Activated CD4-positive, alpha-beta T cell treated with anti-CD3 and anti-CD28 coated beads, Interleukin-2, amount 10 ng/mL, durations not matched to agents 24 days and 14 days (primary cell): ENCODE data around the gene OR51F1. TPM values are rescaled to one million over a fixed set of nuclear protein-coding genes. Genes with fewer than 3 reads are reported as not detected.
"Not testable (repeated sequence)": the region's sequence is repeated elsewhere in the genome, so short reads cannot be mapped to it uniquely, and the experiment has no call there.

Experiments
- DNase-seq: peaks from one replicate; pipeline ENCODE4 v3.0.0; 2022
- H3K27ac Mint-ChIP-seq: one replicate; pipeline ENCODE4 v1.8.0; 2022; ENCODE audit warnings: mild to moderate bottlenecking, mixed read lengths
- H3K27me3 Mint-ChIP-seq: one replicate; pipeline ENCODE4 v1.8.0; 2022; ENCODE audit warnings: mixed read lengths
- H3K36me3 Mint-ChIP-seq: one replicate; pipeline ENCODE4 v1.8.0; 2022; ENCODE audit warnings: low read depth, mild to moderate bottlenecking, mixed read lengths
- H3K4me1 Mint-ChIP-seq: one replicate; pipeline ENCODE4 v1.8.0; 2021; ENCODE audit warnings: mixed read lengths
- H3K4me3 Mint-ChIP-seq: one replicate; pipeline ENCODE4 v1.8.0; 2022; ENCODE audit warnings: mild to moderate bottlenecking, moderate library complexity, mixed read lengths
- H3K9me3 Mint-ChIP-seq: one replicate; pipeline ENCODE4 v1.8.0; 2021; ENCODE audit warnings: mixed read lengths
- intact Hi-C: fragments of 100-400 bp; cut with micrococcal nuclease; formaldehyde crosslinking; loops from one replicate; pipeline ENCODE4 v1.15.1; 2023
- total RNA-seq: library from RNA; stranded (reverse); gene quantifications from 2 replicates; pipeline ENCODE4 v1.2.3, GENCODE V29; 2022

The OR51F1 gene
- not detected in 2 replicates for total RNA-seq

GRCh38 chr11:4769838-4770237 lies at the start of gene OR51F1:
Gene OR51F1, minus strand, starts transcription at chr11:4769938. Its CDS starts 0 bp downstream, at chr11:4769938.
- Mint-ChIP-seq H3K36me3 (no peaks in the 10 kb centered on the region), H3K4me3 (no peak within 1 kb of the TSS), H3K9me3 (no peaks in the 10 kb centered on the region), H3K27ac (no peak within 1 kb of the TSS), H3K4me1 (no peaks in the 10 kb centered on the region), H3K27me3 (peaks cover 2% of the 10 kb centered on the region)
- no peak for DNase-seq
- intact Hi-C loops = no loop called here

DNA sequence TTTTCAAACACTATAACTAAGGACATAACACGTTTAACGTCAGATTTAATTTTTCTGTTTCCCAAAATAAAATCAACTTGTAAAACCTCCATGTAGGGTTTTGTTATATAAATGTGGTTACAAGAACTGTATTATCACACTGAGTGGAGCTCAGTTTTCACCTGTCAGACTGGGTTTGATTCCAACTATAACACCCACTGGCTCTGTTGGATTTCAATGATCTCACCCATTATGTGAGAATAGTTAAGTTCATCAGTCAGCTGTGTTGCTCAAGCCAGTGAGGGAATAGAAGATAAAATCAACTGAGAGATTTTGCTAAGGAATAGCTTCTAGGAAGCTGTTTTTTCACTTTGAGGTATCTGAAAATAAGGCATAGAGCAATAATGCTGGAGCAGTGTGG lies 39.5 kb upstream of the OR51F1 start:
- Mint-ChIP-seq H3K27me3 (no peaks in the 10 kb centered on the region), H3K4me1 (no peaks in the 10 kb centered on the region), H3K9me3 (no peaks in the 10 kb centered on the region), H3K4me3 (no peak overlapping the region), H3K27ac (no peak overlapping the region), H3K36me3 (no peaks in the 10 kb centered on the region)
- intact Hi-C loops = no loop called here
- DNase-seq = no peak

- Mint-ChIP-seq H3K27me3 (no peaks in the 10 kb centered on the region), H3K4me1 (no peaks in the 10 kb centered on the region), H3K9me3 (no peaks in the 10 kb centered on the region), H3K4me3 (no peak overlapping the region), H3K36me3 (no peaks in the 10 kb centered on the region), H3K27ac (no peak overlapping the region)
- intact Hi-C loops = no loop called here
- no peak for DNase-seq
Measured at GRCh38 chr11:4808476-4808875, 38.7 kb upstream of the OR51F1 start.

GRCh38 chr11:4804280-4804679 lies 34.5 kb upstream of the OR51F1 start, which contains the start of gene OR52R1:
Gene OR52R1, minus strand, starts transcription at chr11:4804380. Its CDS starts 0 bp downstream, at chr11:4804380.
- H3K4me3 Mint-ChIP-seq = no peak within 1 kb of the TSS
- no peak within 1 kb of the TSS for H3K27ac Mint-ChIP-seq
- intact Hi-C loops = no loop called here
- no peaks in the 10 kb centered on the region for H3K9me3 Mint-ChIP-seq
- H3K27me3 Mint-ChIP-seq = no peaks in the 10 kb centered on the region
- no peak for DNase-seq
- H3K4me1 Mint-ChIP-seq = no peaks in the 10 kb centered on the region
- H3K36me3 Mint-ChIP-seq = no peaks in the 10 kb centered on the region

DNA sequence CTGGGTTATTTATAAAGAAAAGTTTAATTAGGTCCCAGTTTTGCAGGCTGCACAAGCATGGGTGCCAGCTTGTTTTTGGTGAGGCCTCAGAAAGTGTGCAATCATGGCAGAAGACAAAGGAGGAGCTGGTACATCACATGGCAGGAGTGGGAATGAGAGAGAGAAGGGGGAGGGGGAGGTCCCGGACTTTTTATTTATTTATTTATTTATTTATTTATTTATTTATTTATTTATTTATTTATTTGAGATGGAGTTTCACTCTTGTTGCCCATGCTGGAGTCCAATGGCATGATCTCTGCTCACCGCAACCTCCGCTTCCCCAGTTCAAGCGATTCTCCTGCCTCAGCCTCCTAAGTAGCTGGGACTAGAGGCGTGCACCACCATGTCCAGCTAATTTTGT lies 31.6 kb upstream of the OR51F1 start:
- DNase-seq, H3K9me3 Mint-ChIP-seq, H3K4me3 Mint-ChIP-seq, H3K36me3 Mint-ChIP-seq, H3K4me1 Mint-ChIP-seq, intact Hi-C loops, H3K27ac Mint-ChIP-seq, H3K27me3 Mint-ChIP-seq: not testable (repeated sequence)

DNA sequence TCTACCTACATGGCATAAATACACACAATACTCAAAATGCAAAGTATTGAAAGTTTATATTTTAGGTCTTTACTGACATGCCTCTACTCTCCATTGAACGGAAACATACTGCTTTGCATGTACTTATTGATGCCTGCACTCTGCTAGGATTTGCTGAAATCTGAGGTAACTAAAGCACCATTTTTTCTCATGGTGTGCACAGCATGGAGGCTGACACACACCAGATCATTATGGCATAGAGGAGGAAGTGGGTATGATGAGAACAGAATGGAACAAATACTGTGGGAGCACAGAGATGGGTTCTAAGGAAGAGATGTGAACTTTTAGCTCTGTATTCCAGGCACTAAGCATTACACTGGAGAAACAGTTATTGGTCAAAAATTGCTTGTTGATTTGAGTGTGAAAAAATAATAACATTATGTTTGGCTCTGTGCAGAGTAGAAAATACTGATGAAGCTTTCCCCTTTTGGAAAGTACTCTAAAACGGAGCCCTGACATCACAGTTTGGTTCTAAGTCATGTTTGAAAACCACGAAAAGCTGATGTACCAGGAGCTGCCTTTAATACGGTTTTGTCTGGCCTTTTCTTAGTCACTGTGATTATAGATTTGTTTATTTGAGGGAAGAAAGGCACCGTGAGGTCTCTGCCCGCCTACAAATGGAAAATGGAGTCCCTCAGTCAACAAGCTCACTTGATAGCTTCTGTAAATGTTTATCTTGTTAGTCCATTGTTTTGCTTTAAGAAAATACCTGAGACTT lies 28.9 kb upstream of the OR51F1 start:
- H3K27ac Mint-ChIP-seq = no peak overlapping the region
- no peak overlapping the region for H3K4me3 Mint-ChIP-seq
- no peak for DNase-seq
- H3K4me1 Mint-ChIP-seq = no peaks in the 10 kb centered on the region
- H3K27me3 Mint-ChIP-seq = no peaks in the 10 kb centered on the region
- intact Hi-C loops = no loop called here
- H3K9me3 Mint-ChIP-seq = no peaks in the 10 kb centered on the region
- H3K36me3 Mint-ChIP-seq = no peaks in the 10 kb centered on the region

DNA sequence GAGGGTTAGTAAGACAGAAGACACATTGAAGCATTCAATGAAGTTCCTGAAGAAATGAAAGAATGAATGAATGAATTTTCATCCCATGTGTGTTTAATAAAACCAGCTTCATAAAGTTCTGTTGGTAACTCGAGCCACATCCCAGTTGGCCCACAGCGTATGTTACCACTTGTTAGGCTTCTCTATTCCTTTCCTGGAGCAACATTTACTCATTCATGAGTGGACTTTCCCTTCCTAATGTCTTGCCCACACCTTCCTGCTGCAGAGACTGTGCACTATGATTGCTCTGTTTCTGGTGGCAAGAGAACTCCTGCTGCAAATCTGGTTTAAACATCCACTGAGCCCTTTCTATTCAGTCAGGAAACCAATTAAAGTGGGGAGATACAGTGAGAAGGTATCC lies 27.5 kb upstream of the OR51F1 start:
- no peaks in the 10 kb centered on the region for H3K27me3 Mint-ChIP-seq
- no peak overlapping the region for H3K27ac Mint-ChIP-seq
- intact Hi-C loops = no loop called here
- H3K4me1 Mint-ChIP-seq = no peaks in the 10 kb centered on the region
- no peaks in the 10 kb centered on the region for H3K9me3 Mint-ChIP-seq
- DNase-seq = no peak
- H3K4me3 Mint-ChIP-seq = no peak overlapping the region
- H3K36me3 Mint-ChIP-seq = no peaks in the 10 kb centered on the region

DNA sequence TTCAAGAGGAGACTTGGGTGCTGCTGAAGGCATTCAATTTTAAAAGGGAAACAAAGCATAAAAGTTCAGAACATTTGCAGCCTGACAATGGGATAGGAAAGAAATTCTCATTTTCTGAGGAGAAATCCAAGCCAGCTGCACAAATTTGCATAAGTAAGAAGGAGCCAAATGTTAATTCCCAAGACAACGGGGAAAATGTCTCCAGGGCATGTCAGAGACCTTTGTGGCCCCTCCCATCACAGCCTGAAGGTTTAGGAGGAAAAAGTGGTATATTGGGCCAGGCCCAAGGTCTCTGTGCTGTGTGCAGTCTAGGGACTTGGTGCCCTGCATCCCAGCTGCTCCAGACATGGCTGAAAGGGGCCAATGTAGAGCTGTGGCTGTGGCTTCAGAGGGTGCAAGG lies 12.7 kb upstream of the OR51F1 start:
- no peaks in the 10 kb centered on the region for H3K27me3 Mint-ChIP-seq
- no peak overlapping the region for H3K27ac Mint-ChIP-seq
- H3K9me3 Mint-ChIP-seq = no peaks in the 10 kb centered on the region
- H3K4me1 Mint-ChIP-seq = no peaks in the 10 kb centered on the region
- H3K36me3 Mint-ChIP-seq = no peaks in the 10 kb centered on the region
- intact Hi-C loops = loop anchor here (10.0 kb wide), 1 partner anchor 148 kb away; the partner anchor contains the start of gene OR51D1
- H3K4me3 Mint-ChIP-seq = no peak overlapping the region
- DNase-seq = no peak

- H3K27ac Mint-ChIP-seq = no peak overlapping the region
- H3K4me1 Mint-ChIP-seq = no peaks in the 10 kb centered on the region
Measured at GRCh38 chr11:4768094-4768493, 1.6 kb downstream of the OR51F1 start.

GRCh38 chr11:4766420-4767043 lies 3.2 kb downstream of the OR51F1 start:
- Mint-ChIP-seq H3K4me3 (no peak overlapping the region), H3K27me3 (no peaks in the 10 kb centered on the region), H3K9me3 (no peaks in the 10 kb centered on the region), H3K4me1 (no peaks in the 10 kb centered on the region), H3K27ac (no peak overlapping the region), H3K36me3 (no peaks in the 10 kb centered on the region)
- intact Hi-C loops = no loop called here
- DNase-seq = no peak

More at GRCh38 chr11:4768094-4768493, 1.6 kb downstream of the OR51F1 start:
- Mint-ChIP-seq H3K4me3 (no peak overlapping the region), H3K27me3 (peaks cover 2% of the 10 kb centered on the region), H3K9me3 (no peaks in the 10 kb centered on the region), H3K36me3 (no peaks in the 10 kb centered on the region)
- DNase-seq = no peak
- intact Hi-C loops = no loop called here

- Mint-ChIP-seq H3K4me1 (no peaks in the 10 kb centered on the region), H3K36me3 (no peaks in the 10 kb centered on the region), H3K27me3 (peaks cover 1% of the 10 kb centered on the region), H3K4me3 (no peak overlapping the region), H3K27ac (no peak overlapping the region), H3K9me3 (no peaks in the 10 kb centered on the region)
- no peak for DNase-seq
- intact Hi-C loops = no loop called here
Measured at GRCh38 chr11:4763096-4763495, 6.6 kb downstream of the OR51F1 start.

DNA sequence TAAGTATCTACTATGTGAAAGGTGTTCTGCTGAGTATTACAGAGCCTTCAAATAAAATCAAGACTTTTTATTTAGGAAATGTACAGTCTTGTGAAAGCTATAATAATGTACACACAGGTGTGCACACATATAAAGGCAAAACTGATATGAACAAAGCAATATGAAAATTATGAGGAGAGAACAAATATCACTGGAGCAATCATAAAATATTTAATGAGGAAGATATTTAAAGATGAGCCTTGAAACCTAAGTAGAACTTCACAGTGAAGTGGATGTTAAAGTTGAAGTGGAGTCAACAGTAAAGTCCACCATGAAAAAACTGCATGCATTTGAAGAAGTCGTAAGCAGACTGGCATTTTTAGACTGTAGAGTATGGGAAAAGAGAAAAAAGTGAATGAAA lies 18.5 kb downstream of the OR51F1 start:
- no peak for DNase-seq
- H3K9me3 Mint-ChIP-seq = no peaks in the 10 kb centered on the region
- no peak overlapping the region for H3K27ac Mint-ChIP-seq
- intact Hi-C loops = no loop called here
- peaks cover 5% of the 10 kb centered on the region for H3K27me3 Mint-ChIP-seq
- no peaks in the 10 kb centered on the region for H3K36me3 Mint-ChIP-seq
- no peaks in the 10 kb centered on the region for H3K4me1 Mint-ChIP-seq
- H3K4me3 Mint-ChIP-seq = no peak overlapping the region

GRCh38 chr11:4748438-4748837 lies 21.3 kb downstream of the OR51F1 start:
- Mint-ChIP-seq H3K36me3 (no peaks in the 10 kb centered on the region), H3K27ac (no peak overlapping the region), H3K4me1 (no peaks in the 10 kb centered on the region), H3K27me3 (peaks cover 5% of the 10 kb centered on the region), H3K4me3 (no peak overlapping the region), H3K9me3 (no peaks in the 10 kb centered on the region)
- intact Hi-C loops = no loop called here
- DNase-seq = no peak

GRCh38 chr11:4740735-4741134 lies 29.0 kb downstream of the OR51F1 start:
- H3K27ac Mint-ChIP-seq = no peak overlapping the region

More at GRCh38 chr11:4740735-4741134, 29.0 kb downstream of the OR51F1 start:
- Mint-ChIP-seq H3K36me3 (no peaks in the 10 kb centered on the region), H3K4me3 (no peak overlapping the region), H3K9me3 (no peaks in the 10 kb centered on the region), H3K27me3 (no peaks in the 10 kb centered on the region), H3K4me1 (no peaks in the 10 kb centered on the region)
- intact Hi-C loops = no loop called here
- no peak for DNase-seq
